Adrenal gland (tissue), 12 donors: Measurements from ENCODE around the gene CDC27. TPM values are rescaled to one million over a fixed set of nuclear protein-coding genes. Genes with fewer than 3 reads are reported as not detected.
"Not testable (repeated sequence)": the region's sequence is repeated elsewhere in the genome, so short reads cannot be mapped to it uniquely, and the experiment has no call there.

Source experiments
- DNase-seq, 7 donors: peaks; one replicate each; pipeline ENCODE4 v3.0.0-alpha.2; 2019 to 2020
- H3K27ac ChIP-seq, 5 donors: fragments of 200-600 bp; sonication (generic) in 4 of 5; 1 replicate in 3 of 5; 2 replicates in 2 of 5; pipeline versions ENCODE4 v1.5.1 to v1.8.0; 2016 to 2020; ENCODE audit warnings: mild to moderate bottlenecking in 1 of 5
- H3K27me3 ChIP-seq: fragments of 200-600 bp; 2 replicates; pipeline ENCODE4 v1.8.0; 2021
- H3K36me3 ChIP-seq, 2 donors: fragments of 200-600 bp; replicated peaks in 1 of 2; 1 replicate in 1 of 2; 2 replicates in 1 of 2; pipeline versions ENCODE4 v1.5.1 to v1.8.0; 2018 to 2022
- H3K4me1 ChIP-seq, 2 donors: fragments of 200-600 bp; replicated peaks in 1 of 2; 1 replicate in 1 of 2; 2 replicates in 1 of 2; pipeline versions ENCODE4 v1.5.1 to v1.8.0; 2018 to 2021
- H3K4me3 ChIP-seq, 4 donors: fragments of 200-600 bp; sonication (generic) in 3 of 4; one replicate each; pipeline ENCODE4 v1.5.1; 2016 to 2018
- H3K9me3 ChIP-seq, 3 donors: fragments of 200-600 bp; sonication (generic) in 1 of 3; replicated peaks in 1 of 3; 1 replicate in 2 of 3; 2 replicates in 1 of 3; pipeline versions ENCODE4 v1.5.1 to v1.8.0; 2016 to 2021
- CTCF ChIP-seq, 6 experiments: fragments of 450-650 bp in 4 of 6; fragments of 200-600 bp in 2 of 6; sonication (generic) in 1 of 6; IDR thresholded peaks; 1 replicate in 5 of 6; 2 replicates in 1 of 6; pipeline versions ENCODE4 v1.5.1 to v1.8.0; 2016 to 2021; ENCODE audit warnings: antibody characterized with exemption in 6 of 6, mild to moderate bottlenecking in 2 of 6, moderate library complexity in 1 of 6
- POLR2A ChIP-seq, 2 donors: fragments of 450-650 bp; IDR thresholded peaks; one replicate each; pipeline ENCODE4 v1.6.1; 2017; ENCODE audit warnings: antibody characterized with exemption in 2 of 2, mild to moderate bottlenecking in 2 of 2, moderate library complexity in 1 of 2
- WGBS, 4 donors: extraction: QIAGEN DNeasy Blood & Tissue Kit in 2 of 4; methylation state at CpG; one replicate each; pipeline versions ENCODE4 v1.1.5 to v1.1.7; 2013 to 2017; 5-methylcytosine and 5-hydroxymethylcytosine counted together
- intact Hi-C, 2 donors: fragments of 100-400 bp; cut with DNase I; formaldehyde crosslinking; loops; one replicate each; pipeline versions ENCODE4 v1.14.1 to v1.15.0; 2022 to 2023
- polyA plus RNA-seq, 3 donors: library from polyadenylated mRNA; stranded (reverse); fragments of 200-250 nt in 2 of 3; fragments of 350-450 nt in 1 of 3; fragmentation: Illumina TruSeq in 1 of 3; extraction: RNeasy Lipid Tissue Mini Kit (QIAGEN cat#74804) in 1 of 3; gene quantifications; one replicate each; pipeline ENCODE4 v1.2.3, GENCODE V29; 2013 to 2014
- total RNA-seq, 9 donors: library from RNA; depleted of rRNA in 4 of 9; stranded (reverse); fragments of >200 nt in 4 of 9; fragments of 120-200 nt in 1 of 9; fragmentation: NEBNext Ultra II Directional in 1 of 9; extraction: Animal tissue kit (Norgen Biotek cat#: 25700) in 1 of 9; gene quantifications; one replicate each; pipeline versions ENCODE4 v1.1.0 to v1.2.4, GENCODE V29; 2013 to 2023
- donor health status: healthy with polysubstance abuse.
- donor health status: Bipolar disorder and iron deficiency.
- donor health status: DM: yes; HTN: yes; CAD: no.
- donor health status: DM: no; HTN: no; CAD: no.
- donor health status: DM: no; HTN: no; CAD: no.
- donor health status: DM: yes; HTN: yes; CAD: no.

CDC27 gene
- total and polyA plus RNA-seq, 12 donors: 13.5 to 153 (median 73.2) TPM

GRCh38 chr17:47077576-47077975 lies 111.5 kb downstream of the CDC27 start:
- H3K27ac ChIP-seq: no peak overlapping the region
- 79 to 91% (median 85%) methylated on average over 2 of the region's 2 CpGs for WGBS, 4 donors
- H3K27me3 ChIP-seq: no peaks in the 10 kb centered on the region

GRCh38 chr17:47076171-47076570 lies 112.9 kb downstream of the CDC27 start:
- WGBS, 4 donors: 89 to 100% (median 96%) methylated on average over 1 of the region's 1 CpG

More at GRCh38 chr17:47077576-47077975, 111.5 kb downstream of the CDC27 start:
- DNase-seq: peak in 2 of 7 donors; percentile 16 to 28
- H3K4me3 ChIP-seq: no peak overlapping the region
- H3K36me3 ChIP-seq: no peaks in the 10 kb centered on the region
- H3K4me1 ChIP-seq: no peaks in the 10 kb centered on the region
- no peak for TF ChIP-seq CTCF (IDR thresholded peaks at IDR 0.05)
- intact Hi-C loops: no loop called here
- no peaks in the 10 kb centered on the region for H3K9me3 ChIP-seq

GRCh38 chr17:47074361-47074760 lies 114.7 kb downstream of the CDC27 start:
- H3K36me3 ChIP-seq, intact Hi-C loops, H3K9me3 ChIP-seq, H3K4me1 ChIP-seq, H3K4me3 ChIP-seq, H3K27ac ChIP-seq, H3K27me3 ChIP-seq: not testable (repeated sequence)
- DNase-seq: peak in 1 of 7 donors; percentile 10
- WGBS, 4 donors: 84 to 93% (median 92%) methylated on average over 1 of the region's 1 CpG

More at GRCh38 chr17:47076171-47076570, 112.9 kb downstream of the CDC27 start:
- Histone ChIP-seq H3K4me3 (no peak overlapping the region), H3K27me3 (no peaks in the 10 kb centered on the region), H3K36me3 (no peaks in the 10 kb centered on the region), H3K27ac (no peak overlapping the region), H3K4me1 (no peaks in the 10 kb centered on the region), H3K9me3 (no peaks in the 10 kb centered on the region)
- TF ChIP-seq CTCF (IDR thresholded peaks at IDR 0.05) (no peak), POLR2A (IDR thresholded peaks at IDR 0.05) (no peak)
- no peak for DNase-seq
- intact Hi-C loops: no loop called here

- H3K4me1 ChIP-seq, H3K27me3 ChIP-seq, H3K9me3 ChIP-seq, H3K27ac ChIP-seq, H3K36me3 ChIP-seq, DNase-seq, H3K4me3 ChIP-seq, intact Hi-C loops: not testable (repeated sequence)
- 80 to 97% (median 94%) methylated on average over 4 of the region's 4 CpGs for WGBS, 4 donors
Measured at GRCh38 chr17:47073629-47074028, 115.5 kb downstream of the CDC27 start.

GRCh38 chr17:47072886-47073285 lies 116.2 kb downstream of the CDC27 start:
- Histone ChIP-seq H3K36me3 (no peaks in the 10 kb centered on the region), H3K27me3 (no peaks in the 10 kb centered on the region), H3K27ac (no peak overlapping the region), H3K4me3 (no peak overlapping the region), H3K4me1 (peaks cover 3 to 4% of the 10 kb centered on the region in 2 donors), H3K9me3 (no peaks in the 10 kb centered on the region)
- TF ChIP-seq POLR2A (IDR thresholded peaks at IDR 0.05) (no peak), CTCF (IDR thresholded peaks at IDR 0.05) (no peak)
- intact Hi-C loops: no loop called here
- 67 to 74% (median 72%) methylated on average over 5 of the region's 5 CpGs for WGBS, 4 donors
- DNase-seq: peak in 2 of 7 donors; percentile 29 to 38

GRCh38 chr17:47071171-47071570 lies 117.9 kb downstream of the CDC27 start:
- DNase-seq, H3K9me3 ChIP-seq, H3K4me1 ChIP-seq, H3K4me3 ChIP-seq, H3K36me3 ChIP-seq, H3K27me3 ChIP-seq, intact Hi-C loops: not testable (repeated sequence)
- WGBS, 4 donors: 65 to 78% (median 72%) methylated on average over 2 of the region's 2 CpGs
- peak overlapping the region in 3 of 5 donors; percentile 65 to 82 (median 69) for H3K27ac ChIP-seq

- intact Hi-C loops, H3K9me3 ChIP-seq, H3K27me3 ChIP-seq, H3K36me3 ChIP-seq, H3K4me3 ChIP-seq, H3K4me1 ChIP-seq: not testable (repeated sequence)
- DNase-seq: peak; percentile 46 to 72 (median 59)
- WGBS, 4 donors: 40 to 46% (median 43%) methylated on average over 4 of the region's 4 CpGs
- peak overlapping the region in 3 of 5 donors; percentile 65 to 82 (median 69) for H3K27ac ChIP-seq
Measured at GRCh38 chr17:47070266-47070665, 118.8 kb downstream of the CDC27 start.
